ENCODE results near the gene INPP5F.
"Not testable (repeated sequence)": the region's sequence is repeated elsewhere in the genome, so short reads cannot be mapped to it uniquely, and the experiment has no call there.

Gene INPP5F

DNA sequence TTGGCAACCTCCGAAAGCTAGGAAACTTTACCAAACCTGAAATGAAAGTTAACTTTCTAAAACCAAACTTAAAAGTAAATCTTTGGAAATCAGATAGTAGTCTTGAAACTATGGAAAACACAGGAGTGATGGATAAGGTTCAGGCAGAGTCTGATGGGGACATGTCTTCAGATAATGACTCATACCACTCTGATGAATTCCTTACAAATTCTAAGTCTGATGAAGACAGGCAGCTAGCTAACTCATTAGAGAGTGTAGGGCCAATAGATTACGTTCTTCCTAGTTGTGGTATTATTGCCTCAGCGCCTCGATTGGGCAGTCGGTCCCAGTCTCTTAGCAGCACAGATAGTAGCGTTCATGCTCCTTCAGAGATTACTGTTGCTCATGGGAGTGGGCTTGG is 100.9 kb downstream of the INPP5F start:
- no peak for DNase-seq

DNA sequence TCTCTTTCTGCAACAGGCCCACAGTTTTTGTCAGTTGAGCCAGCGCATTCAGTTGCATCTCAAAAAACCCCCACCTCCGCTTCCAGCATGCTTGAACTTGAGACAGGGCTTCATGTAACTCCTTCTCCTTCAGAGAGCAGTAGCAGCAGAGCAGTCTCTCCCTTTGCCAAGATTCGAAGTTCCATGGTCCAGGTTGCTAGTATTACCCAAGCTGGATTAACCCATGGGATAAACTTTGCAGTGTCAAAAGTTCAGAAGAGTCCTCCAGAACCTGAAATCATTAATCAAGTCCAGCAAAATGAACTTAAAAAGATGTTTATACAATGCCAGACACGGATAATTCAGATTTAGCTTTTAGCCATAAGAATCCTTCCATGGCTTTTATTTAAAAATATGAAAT is 101.6 kb downstream of the INPP5F start:
- DNase-seq, result no peak

DNA sequence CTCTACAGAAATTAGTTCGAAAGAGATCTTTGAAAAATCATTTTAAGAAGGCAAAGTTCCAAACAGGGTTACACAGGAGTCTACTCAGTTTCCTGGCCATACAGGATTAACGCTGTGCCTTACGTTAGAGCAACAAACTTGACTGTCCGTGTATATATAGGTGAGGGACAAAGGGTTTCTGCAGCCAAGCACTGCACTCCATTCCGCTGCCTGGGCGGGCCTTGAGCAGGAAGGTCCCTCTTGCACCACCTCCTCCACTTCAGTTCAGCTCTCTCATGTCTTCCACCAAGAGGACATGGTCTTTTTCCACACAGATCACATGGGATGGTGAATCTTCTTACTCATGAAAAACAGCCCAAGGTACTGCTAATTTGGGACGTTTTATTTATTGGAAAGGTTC is 103.6 kb downstream of the INPP5F start:
- no peak for DNase-seq

DNA sequence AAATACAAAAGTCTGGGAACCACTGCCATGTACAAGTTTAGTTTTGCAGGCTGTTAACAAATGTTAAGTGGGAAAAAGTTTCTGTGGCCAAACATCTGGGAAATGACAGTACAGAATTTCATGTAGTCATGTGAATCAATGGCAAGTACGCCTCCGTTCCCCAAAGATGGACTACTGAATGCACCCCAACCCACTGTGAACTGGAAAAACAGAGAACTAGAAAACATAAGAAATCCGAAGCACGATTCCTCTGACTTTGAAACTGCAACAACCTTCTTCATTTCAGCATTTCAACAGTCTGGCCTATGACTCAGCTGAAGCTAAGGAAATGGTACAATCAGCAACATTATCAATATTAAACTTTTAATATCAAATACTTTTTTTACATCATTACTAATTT is 105.0 kb downstream of the INPP5F start:
- DNase-seq, result no peak

DNA sequence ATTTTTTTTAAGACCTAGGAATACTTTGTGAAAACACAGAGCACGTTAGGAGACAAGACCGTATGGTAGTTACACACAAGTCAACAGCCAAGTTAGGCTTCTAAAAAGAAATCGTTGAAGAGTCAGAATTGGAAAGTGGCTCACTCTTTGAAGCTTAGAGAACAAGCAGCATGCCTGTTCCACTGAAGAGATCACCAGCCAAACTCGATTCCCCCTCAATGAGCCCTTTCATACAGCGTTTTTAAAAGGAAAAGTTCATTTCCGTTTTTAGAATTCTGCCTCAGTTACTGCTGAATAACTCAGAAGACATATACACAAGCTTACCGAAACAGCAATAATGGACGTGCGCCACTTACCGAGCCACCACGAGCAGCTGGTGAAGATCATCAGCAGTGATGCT is 105.8 kb downstream of the INPP5F start:
- DNase-seq, result no peak

DNA sequence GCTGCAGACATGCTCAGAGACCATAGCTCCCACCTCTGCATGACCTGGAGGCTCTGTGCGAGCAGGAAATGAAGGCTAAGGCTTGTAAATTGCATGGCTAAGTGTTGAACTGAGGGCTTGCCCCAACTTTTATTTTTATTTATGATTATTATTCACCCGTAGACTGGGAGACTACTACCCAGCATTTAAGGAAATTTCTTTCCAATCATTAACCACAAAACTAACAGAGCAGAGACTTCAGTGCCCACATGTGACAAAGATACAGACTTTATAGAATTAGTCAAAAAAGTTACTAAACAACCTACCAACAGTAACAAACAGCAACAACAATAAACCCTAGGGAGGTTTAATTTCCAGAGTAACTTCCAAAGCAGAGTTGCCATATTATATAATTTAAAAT is 107.1 kb downstream of the INPP5F start:
- no peak for DNase-seq

DNA sequence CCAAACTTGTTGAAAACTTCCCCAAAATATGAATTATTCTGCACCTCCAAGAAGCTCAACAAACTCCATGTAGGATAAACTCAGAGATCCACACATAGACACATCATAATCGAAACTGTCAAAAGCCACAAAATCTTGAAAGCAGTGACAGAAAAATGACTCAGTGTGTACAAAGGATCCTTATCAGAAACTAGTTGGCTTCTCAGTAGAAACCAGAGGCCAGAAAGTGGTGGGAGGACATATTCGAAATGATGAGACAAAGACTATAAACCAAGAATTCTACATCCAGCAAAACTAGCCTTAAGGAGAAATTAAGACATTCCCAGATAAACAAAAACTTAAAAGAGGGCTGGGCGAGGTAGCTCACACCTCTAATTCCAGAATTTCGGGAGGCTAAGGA is 108.3 kb downstream of the INPP5F start:
- DNase-seq, result no peak

DNA sequence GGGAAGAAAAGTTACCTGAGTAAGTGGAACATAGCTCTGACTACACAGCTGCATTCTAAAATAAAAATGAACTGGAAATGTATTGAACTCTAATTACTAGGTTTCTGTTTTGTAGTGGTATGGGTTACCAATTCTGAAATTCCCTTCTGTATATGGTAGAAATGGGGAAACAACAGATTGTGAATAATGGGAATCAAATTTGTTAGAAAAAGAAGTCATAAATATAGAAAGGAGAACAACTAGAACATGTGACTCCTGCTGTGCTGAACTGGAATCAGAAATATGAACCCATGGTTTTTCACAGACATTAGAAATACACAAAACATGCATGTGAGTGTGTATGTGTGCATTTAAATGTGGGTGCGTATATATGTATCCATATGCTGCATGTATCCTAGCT is 119.8 kb downstream of the INPP5F start:
- DNase-seq, result no peak

DNA sequence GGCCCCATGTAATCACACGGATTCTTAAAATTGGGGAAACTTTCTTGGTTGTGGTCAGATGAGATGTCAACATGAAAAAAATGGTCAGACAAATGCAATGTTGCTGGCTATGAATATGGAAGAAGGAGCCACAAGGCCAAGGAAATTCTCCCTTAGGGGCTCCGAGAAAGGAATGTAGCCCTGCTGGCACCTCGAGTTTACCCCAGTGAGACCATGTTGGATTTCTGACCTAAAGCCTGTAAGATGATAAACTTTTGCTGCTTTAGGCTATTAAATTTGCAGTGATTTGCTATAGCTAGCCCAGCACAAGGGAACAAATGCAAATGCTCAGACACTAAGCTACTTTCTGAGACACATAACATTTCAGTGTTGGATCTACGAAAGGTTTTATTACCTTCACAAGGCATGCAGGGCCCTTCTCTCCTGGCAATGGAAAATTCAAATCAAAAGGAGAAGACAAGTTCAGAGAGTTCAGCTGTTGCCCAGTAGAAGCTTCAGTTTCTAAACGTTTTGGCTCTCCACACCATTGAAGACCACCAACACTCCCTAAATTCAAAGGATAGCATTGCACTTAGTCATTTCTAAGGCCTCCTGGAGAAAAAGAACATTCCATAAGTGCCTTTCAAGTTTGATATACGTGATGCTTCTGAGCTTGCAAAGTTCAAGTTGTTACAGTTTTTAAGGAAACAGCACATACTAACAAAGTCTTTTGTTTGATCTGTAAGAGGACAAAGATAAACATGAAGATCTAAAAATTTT is 123.4 kb downstream of the INPP5F start:
- DNase-seq, result no peak

DNA sequence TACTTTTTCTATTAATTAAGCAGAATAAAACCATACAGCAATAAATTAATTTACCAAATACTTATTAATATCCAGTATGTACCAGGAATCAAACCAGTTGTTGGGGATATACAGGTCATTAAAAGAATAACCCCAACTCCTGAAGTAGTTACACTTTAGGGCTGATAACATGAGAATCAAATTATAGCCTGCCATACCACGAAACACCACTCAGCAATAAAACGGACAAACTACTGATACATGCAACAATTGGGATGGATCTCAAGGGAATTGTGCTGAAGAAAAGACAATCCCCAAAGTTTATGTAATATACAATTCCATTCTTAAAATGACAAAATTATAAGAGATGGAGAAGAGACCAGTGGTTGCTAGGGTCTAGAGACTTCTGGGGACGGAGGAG is 124.1 kb downstream of the INPP5F start:
- no peak for DNase-seq

DNA sequence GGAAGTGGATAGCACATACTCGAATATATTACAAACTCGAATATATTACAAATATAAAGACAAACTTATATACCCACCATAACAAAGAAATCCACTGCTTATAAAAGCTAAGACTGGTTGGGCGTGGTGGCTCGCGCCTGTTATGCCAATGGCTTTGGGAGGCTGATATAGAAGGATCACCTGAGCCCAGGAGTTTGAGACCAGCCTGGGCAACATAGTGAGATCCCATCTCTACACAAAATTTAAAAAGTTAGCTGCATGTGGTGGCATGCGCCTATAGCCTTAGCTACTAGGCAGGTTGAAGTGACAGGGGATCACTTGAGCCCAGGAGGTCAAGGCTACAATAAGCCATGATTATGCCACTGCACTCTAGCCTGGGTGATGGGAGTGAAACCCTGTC is 126.4 kb downstream of the INPP5F start:
- DNase-seq, result no peak

DNA sequence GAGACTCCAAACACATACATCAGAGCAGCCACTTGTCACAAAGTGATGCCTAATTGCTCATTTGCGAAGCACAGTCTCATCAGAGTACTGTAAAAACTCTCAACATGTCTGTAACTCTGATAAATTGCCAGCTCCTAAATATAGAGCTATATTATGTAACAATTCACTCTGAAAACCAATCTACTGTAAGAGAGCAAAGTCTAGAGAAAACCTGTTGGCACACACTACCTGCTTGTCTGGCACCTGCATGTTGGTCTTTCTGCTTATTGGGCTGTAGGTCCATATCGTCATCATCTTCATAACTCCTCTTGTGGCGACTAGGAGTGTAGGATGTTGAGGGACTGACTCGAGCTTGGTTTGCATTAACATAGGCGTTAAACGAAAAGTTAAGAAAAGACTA is 127.0 kb downstream of the INPP5F start:
- DNase-seq, result no peak

DNA sequence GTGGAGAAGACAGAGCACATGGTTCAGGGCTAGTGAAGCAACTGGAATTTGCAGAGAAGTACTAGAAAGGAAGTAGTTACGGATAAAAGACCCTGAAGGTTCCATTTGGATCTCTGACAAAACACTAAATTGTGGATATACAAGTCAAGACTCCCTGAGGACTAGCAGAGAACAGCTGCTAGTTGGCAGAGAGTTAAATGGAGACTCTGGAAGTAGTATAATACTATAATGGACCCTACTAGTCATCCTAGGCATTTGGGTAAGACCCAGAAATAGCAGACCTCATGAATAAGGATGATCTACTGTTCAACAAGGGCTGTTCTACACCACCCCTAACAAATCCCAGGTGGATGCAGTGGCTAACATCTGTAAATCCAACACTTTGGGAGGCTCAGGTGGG is 127.7 kb downstream of the INPP5F start:
- no peak for DNase-seq

DNA sequence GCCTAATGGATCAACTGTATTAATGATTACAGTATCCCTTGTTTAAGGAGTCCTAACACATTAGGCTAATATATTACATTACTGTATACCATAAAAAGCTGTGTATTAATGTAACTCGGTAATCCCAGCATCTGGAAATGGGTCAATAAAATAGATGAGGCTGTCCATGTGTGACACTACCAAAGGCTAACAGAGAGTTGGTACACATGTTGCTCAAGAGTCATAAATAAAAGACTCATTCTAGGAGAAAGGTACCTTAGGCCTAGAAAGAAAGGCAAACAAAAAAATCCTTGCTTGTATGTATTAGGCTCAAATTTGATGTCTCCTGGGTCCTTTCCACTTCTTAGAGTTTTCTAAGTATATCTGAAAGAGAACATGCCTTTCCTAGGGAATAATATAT is 132.2 kb downstream of the INPP5F start:
- DNase-seq, result no peak

DNA sequence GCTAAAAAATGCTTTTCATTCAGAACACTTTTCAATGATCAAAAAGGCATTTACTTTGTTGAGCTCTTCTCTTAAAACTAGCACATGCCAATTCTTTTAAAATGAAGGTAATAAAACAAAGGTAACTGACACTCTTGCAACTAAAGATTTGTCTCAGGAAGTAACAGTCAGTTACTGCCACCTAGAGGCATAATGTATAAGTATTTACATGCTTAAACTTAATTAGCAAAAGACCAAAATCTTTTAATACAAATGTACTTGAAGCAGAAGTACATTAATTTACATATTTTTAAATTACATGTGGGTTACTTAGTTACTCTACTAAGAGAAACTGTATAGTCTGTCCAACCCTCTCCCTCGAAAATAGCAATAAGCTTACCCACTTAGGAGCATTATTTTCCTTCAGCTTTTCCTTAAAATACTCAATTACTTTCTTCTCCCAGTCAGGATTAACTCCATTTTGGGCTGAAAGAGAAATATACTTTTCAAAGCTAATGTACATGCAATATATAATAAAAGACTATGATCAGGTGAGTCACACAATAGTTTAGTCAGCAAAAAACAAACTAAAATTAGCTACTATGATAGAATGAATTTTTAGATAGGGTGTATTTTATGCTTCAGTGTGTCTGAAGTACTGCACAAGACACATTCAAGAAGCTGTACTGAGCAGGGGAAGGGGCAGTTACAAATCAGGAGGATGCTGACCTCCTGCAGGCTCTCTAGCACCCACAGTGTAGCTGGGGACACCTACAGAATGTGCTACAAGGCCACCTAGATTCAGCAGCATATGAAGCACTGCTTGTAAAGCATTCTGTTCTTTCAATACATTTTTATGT is 133.8 kb downstream of the INPP5F start:
- no peak for DNase-seq

DNA sequence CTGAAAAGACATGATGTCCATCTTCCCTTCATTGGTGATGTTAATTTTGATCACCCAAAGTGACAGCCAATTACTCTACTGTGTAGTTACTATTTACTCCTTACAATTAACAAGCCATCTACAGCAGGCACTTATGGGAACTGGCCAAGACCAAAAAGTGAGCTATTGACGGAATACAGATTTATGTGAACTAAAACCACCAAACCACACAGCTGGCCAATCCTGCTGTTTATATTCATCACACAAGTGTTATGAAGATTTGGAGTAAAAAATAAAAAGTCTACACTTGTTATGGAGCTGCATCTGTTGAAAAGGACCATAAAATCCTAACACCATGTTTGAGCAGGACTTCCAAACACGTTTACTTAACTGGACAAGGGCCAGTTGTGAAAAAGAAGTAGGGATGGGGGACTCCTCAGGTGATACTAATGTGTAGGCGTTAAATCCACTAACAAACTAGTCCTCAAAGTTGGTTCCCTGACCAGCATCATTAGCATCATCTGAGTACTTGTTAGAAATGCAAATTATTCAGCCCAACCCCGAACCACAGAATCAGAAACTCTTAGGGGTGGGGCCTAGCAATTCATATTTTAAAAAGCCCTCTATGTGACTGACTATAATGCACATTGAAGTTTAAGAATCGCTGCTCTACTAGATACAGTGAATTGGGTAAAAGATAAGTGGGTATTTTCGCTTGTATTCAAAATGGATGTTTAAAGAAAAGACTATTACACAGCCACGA is 135.2 kb downstream of the INPP5F start:
- DNase-seq, result no peak

DNA sequence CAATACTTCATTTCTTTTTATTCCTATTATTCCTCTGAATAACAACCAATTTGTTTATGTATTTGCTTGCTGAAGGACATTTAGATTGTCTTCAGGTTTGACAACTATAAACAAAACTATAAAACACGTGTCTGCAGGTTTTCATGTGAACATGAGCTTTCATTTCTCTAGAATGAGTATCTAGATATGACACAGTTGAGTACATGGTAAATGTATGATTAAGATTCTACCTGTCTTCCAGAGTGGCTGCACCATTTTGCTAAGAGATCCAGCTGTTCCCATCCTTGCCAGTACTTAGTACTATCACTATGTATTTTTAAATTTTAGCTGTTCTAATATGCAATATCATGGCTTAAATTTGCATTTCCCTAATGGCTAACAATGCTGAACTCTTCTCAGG is 136.7 kb downstream of the INPP5F start:
- DNase-seq, result no peak

DNA sequence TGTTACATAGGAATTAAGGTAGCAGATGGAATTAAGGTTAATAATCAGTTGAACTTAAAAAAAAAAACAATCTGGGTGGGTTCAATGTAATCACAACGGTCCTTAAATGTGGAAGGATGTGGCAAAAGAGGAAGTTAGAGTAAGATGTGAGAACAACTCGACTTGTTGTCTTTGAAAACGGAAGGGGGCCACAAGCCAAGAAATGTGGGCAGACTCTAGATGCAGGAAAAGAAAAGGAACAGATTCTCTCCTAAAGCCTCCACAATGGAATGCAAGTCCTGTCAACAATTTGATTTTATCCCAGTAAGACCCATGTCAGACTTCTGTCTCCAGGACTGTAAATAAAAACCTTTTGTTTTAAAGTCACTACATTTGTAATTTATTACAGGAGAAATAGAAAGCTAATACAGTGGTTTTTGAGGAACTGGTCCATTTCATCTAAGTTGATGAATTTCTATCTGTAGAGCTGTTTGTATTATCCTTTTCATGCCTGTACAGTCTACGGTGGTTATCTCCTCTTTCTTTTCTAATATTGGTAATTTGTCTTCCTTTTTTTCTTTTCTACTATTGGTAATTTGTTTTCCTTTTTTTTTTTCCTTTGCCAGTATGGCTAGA is 138.2 kb downstream of the INPP5F start:
- DNase-seq, result no peak

DNA sequence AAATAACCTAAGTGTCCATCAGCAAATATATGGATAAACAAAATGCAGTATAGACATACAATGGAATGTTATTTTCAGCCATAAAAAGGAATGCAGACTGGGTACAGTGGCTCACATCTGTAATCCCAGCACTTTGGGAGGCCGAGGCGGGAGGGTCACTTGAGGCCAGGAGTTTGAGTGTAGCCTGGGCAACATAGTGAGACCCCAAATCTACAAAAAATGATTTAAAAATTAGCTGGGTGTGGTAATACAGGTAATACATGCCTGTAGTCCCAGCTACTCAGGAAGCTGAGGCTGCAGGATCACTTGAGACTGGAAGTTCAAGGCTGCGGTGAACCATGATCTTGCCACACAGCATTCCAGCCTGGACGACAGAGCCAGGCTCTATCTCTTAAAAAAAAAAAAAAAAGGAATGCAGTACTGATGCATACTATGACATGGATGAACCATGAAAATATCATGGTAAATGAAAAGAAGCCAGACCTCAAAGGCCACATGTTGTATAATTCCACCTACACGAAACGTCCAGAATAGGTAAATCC is 139.9 kb downstream of the INPP5F start:
- no peak for DNase-seq

DNA sequence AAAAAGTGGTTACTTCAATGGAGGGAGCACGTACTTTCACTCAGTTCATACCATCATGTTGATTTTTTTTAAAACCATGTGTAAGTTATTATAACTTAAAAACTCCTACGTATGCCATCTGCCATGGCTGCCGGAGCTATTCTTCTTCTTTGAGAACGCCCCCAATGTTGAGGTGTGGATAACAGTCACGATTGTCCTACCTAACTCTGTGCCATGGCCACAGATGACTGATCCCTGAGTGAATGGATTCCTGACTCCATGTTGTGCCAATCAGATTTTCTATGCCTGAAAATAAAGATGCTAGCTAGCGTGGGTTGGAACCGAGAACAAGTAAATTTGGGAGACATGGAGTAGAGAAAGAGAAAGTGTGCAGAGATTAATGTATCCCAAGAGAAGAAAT is 141.5 kb downstream of the INPP5F start:
- no peak for DNase-seq

DNA sequence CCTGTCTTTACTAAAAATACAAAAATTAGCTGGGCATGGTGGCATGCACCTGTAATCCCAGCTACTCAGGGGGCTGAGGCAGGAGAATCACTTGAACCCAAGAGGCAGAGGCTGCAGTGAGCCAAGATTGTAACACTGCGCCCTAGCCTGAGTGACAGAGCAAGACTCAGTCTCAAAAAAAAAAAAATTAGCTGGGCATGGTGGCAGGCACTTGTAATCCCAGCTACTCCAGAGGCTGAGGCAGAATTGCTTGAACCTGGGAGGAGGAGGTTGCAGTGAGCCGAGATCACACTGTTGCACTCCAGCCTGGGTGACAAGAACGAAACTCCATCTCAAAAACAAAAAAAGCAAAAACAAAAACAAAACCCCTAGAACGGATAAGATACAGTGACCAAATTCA is 143.5 kb downstream of the INPP5F start:
- DNase-seq, result not testable (repeated sequence)

DNA sequence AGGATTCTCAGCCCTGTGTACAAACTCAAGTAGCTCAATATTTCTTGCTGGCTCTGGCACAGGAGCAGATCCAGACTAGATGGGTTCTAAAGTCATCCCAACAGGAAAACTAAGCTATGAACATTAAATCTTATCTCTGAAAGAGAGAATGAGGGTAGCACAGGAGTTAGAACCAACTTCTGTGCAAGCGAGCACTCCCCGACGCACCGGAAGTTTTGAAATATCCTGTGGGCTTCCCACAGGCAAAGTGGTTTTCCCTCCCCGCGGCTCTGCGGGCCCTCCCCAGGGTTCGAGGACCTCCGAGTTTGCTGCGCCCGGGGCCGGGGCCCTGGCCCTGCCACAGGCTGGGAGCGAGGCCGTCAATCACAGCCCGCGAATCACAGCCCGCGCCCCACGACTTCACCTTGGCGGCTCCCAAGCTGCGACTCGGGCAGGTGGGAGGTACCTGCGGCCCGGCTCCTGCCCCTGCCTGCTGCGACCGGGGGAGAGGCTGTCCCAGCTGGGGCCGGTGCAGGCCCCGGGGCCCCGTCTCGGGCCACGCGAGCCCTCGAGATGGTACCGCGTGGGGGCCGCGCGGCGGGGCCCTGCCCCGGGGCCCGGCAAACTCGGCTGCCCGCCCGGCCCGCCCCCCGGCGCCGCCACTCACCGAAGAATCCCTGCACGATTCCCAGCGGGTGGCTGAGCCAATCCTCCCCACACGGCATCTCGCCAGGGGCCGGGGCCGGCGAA is 146.2 kb downstream of the INPP5F start:
- no peak for DNase-seq

DNA sequence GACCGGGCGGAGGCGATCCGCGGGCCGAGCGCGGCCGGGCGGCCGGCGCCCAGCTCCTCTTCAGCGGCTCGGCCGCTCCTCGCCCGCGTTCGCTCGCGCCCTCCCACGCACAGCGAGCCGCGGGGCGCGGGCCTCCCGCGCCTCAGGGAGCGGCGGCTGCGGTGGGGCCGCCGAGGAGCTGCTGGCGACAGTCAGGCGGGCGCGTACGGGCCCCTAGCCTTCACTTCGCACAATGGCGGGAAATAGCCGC is 146.7 kb downstream of the INPP5F start, which contains the start of gene MCMBP:
TSS of gene MCMBP (minus strand) at position 234 of the 250 bp plus-strand sequence. CDS start 259 bp downstream, outside the sequence.
- no peak for DNase-seq

All from T1000 (cell line).